Stimulated activated memory B cell treated with anti-CD40 and anti-IgM and Interleukin-4, amounts not matched to agents 10 μg/mL and 1 μg/mL and 100 μg/mL, for 72 hours (primary cell): ENCODE measurements around the gene OR10J4.
"Not testable (repeated sequence)": the region's sequence is repeated elsewhere in the genome, so short reads cannot be mapped to it uniquely, and the experiment has no call there.

Experiments
- ATAC-seq: fragments of 150-1000 bp; cut with Tn5 transposase; 2 replicates; pipeline ENCODE4 v1.10.0; 2021
- H3K27ac Mint-ChIP-seq: one replicate; pipeline ENCODE4 v1.8.0; 2022; ENCODE audit warnings: mild to moderate bottlenecking, mixed read lengths
- H3K27me3 Mint-ChIP-seq: one replicate; pipeline ENCODE4 v1.8.0; 2022; ENCODE audit warnings: mixed read lengths
- H3K36me3 Mint-ChIP-seq: one replicate; pipeline ENCODE4 v1.8.0; 2022; ENCODE audit warnings: mixed read lengths
- H3K4me1 Mint-ChIP-seq: one replicate; pipeline ENCODE4 v1.8.0; 2022; ENCODE audit warnings: mixed read lengths
- H3K4me3 Mint-ChIP-seq: one replicate; pipeline ENCODE4 v1.8.0; 2022; ENCODE audit warnings: mild to moderate bottlenecking, moderate library complexity, mixed read lengths
- H3K9me3 Mint-ChIP-seq: one replicate; pipeline ENCODE4 v1.8.0; 2022; ENCODE audit warnings: mixed read lengths

The OR10J4 gene

DNA sequence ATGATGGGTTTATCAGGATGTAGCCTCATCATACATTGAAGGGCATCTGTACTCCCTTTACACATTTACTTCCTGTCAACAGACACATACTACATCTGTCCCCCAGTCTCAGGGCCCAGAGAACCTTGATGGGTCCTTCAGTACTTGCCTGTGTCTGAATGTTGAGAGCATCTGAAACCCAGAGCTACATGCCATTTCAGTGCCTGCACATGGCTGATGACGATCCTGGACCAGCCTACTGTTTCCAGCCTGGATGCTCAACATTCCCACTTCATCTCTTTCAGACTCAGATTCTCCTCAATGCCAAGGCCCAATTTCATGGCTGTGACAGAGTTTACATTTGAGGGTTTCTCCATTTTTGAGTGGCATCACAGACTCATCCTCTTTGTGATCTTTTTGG, at the start of gene OR10J4:
TSS of gene OR10J4 (plus strand) at position 301 of the 400 bp plus-strand sequence.
- no peaks in the 10 kb centered on the region for H3K36me3 Mint-ChIP-seq
- no peak within 1 kb of the TSS for H3K27ac Mint-ChIP-seq
- H3K9me3 Mint-ChIP-seq: no peaks in the 10 kb centered on the region
- H3K4me3 Mint-ChIP-seq: no peak within 1 kb of the TSS
- H3K4me1 Mint-ChIP-seq: peaks cover 8% of the 10 kb centered on the region
- H3K27me3 Mint-ChIP-seq: peaks cover 12% of the 10 kb centered on the region
- ATAC-seq: no peak

DNA sequence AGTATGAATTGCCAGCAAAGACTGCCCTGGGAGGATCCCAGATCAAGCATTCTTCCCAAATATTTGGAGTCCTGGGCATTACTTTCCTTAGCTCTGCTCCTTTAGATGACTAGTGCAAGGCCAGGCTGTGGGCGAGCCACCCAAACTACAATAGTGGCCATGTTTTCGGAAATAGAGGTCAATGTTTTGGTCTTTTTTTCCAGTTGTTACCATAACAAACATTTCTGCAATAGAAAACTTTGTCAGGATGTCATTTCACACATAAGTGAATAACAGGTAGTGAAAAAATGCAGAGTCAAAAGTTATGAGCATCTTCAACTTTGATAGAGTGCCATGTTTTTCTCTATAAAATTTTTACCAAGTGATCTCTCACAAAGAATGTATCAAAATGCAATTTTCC, 25.2 kb upstream of the OR10J4 start:
- Mint-ChIP-seq H3K4me1 (no peaks in the 10 kb centered on the region), H3K27me3 (no peaks in the 10 kb centered on the region), H3K9me3 (peaks cover 4% of the 10 kb centered on the region), H3K27ac (no peak overlapping the region), H3K4me3 (no peak overlapping the region), H3K36me3 (no peaks in the 10 kb centered on the region)
- no peak for ATAC-seq

DNA sequence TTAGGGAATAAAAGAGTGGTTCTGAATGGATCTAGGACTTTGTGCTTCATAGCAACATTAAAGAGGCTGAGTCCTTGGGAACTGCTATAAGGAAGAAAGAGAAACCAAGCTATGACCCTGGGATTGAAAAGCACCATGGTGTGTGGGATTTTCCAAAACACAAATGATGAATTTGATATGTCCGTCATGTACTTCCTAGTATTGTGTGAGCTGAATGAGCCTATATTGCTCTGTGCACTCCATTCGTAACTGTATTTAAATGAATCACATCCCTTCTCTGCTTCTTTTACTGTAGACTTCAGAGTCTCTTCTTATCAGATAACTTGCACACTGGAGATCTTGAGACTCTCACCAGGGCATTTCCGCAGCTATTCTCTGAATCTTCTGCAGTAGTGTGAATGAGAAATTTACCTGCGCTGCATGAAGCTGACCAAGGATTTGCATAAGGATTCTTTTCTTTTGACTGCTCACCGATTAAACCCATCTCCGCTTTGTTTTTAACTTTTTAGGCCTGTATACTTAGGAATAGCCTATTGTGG, 23.1 kb upstream of the OR10J4 start:
- no peak overlapping the region for H3K27ac Mint-ChIP-seq
- H3K27me3 Mint-ChIP-seq: no peaks in the 10 kb centered on the region
- H3K4me3 Mint-ChIP-seq: no peak overlapping the region
- no peak for ATAC-seq
- no peaks in the 10 kb centered on the region for H3K36me3 Mint-ChIP-seq
- no peaks in the 10 kb centered on the region for H3K4me1 Mint-ChIP-seq
- peaks cover 6% of the 10 kb centered on the region for H3K9me3 Mint-ChIP-seq

DNA sequence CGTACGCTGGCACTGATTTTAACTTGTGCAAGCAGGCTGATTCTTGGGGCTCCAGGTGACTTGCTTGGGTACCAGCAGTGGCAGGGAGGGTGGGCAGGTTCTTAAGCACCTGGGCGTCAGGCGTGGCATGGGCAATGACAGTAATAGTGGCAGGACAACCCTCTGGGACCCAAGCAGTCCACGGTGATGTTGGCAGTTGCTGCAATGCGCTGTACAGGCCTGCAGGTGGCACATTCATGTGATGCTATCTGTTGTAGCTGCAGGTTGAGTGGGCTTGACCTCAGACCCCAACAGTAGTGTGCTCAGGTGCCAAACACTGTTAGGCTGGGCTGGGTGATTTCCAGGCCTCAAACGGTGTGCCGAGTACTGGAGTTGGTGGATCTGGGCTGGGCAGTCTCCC, 10.2 kb upstream of the OR10J4 start:
- Mint-ChIP-seq H3K27me3 (peaks cover 51% of the 10 kb centered on the region), H3K36me3 (peaks cover 7% of the 10 kb centered on the region), H3K9me3 (peaks cover 23% of the 10 kb centered on the region), H3K4me3 (no peak overlapping the region), H3K4me1 (no peaks in the 10 kb centered on the region), H3K27ac (no peak overlapping the region)
- ATAC-seq: no peak

DNA sequence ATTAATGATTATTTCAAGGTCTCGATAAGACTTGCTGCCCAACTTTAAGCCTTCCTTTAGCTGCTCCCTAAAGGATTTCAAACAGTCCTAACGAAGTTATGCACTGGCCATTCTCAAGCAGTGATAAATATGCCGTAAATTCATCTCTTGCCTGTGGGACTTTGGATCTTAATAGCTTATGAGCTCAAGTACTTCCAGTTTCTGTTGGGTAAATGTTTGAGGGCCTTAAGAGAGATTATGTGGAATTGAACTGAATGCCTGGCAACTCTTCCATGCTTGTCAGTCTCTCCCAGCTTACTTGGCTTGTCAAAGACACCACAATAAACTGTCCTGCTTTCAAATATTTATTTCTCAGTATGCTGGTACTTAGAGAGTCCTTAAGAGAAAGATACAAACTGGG, 3.5 kb upstream of the OR10J4 start:
- no peaks in the 10 kb centered on the region for H3K4me1 Mint-ChIP-seq
- H3K27ac Mint-ChIP-seq: no peak overlapping the region
- ATAC-seq: no peak
- no peaks in the 10 kb centered on the region for H3K36me3 Mint-ChIP-seq
- H3K4me3 Mint-ChIP-seq: no peak overlapping the region
- no peaks in the 10 kb centered on the region for H3K9me3 Mint-ChIP-seq
- H3K27me3 Mint-ChIP-seq: peaks cover 35% of the 10 kb centered on the region

DNA sequence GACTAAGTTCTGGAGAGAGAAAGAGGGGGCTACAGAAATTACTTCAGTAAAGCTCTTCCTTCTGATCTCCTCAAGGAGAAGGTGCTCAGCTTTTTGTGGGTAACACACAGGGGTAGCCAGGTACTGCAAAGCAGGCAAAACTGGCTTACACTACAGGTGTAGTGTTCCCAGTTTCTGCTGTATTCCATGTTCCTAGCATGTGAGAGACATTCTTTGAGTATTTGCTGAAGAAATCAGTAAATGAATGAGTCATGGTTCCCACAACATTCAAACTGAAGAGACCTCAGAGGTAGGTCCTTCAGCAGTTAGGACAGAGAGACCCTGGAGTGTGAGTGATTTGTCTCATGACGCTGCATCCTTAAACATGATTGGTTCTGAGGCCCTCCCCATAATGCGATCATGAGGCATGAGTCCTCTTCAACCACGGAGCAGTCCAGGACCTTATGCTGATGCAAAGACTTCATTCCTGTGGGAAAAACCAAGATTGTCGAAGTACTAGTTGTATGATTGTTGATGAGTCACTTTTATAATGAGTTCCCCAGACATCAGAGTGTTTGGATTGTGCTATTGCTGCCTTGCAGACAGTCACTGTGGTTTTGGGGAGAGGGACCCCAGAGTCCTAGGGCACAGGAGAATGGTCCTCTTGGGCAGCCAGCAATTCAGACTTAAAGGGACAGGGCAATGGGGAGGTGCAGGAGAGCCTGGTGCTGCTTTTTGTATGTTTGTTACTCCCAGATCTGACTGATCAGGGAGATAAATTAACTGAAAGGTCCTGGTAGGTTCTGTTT, 2.7 kb upstream of the OR10J4 start:
- no peak for ATAC-seq
- Mint-ChIP-seq H3K27me3 (peaks cover 27% of the 10 kb centered on the region), H3K4me3 (no peak overlapping the region), H3K36me3 (no peaks in the 10 kb centered on the region), H3K9me3 (no peaks in the 10 kb centered on the region), H3K4me1 (no peaks in the 10 kb centered on the region), H3K27ac (no peak overlapping the region)

DNA sequence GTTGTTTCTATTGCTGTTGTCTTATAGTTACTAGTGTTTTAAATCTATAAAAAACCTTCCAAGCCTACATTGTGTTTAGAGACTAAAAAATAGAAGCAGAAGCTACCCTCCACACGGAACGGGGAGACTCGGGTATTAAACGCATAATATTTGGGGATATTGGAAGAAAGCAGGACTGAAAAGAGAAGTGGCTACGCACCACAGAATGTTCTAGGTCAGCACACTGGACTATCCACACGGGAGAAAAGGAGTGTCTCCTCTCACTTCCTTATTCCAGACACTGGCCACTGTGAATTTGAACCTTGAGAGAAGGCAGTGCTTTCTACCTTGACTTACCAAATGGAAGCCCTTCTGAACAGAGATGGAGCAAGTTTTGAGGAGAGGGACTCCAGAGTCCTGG, 1.0 kb upstream of the OR10J4 start:
- ATAC-seq: no peak
- H3K36me3 Mint-ChIP-seq: no peaks in the 10 kb centered on the region
- H3K27ac Mint-ChIP-seq: no peak overlapping the region
- H3K4me1 Mint-ChIP-seq: peaks cover under 1% of the 10 kb centered on the region
- H3K4me3 Mint-ChIP-seq: no peak overlapping the region
- no peaks in the 10 kb centered on the region for H3K9me3 Mint-ChIP-seq
- peaks cover 12% of the 10 kb centered on the region for H3K27me3 Mint-ChIP-seq

DNA sequence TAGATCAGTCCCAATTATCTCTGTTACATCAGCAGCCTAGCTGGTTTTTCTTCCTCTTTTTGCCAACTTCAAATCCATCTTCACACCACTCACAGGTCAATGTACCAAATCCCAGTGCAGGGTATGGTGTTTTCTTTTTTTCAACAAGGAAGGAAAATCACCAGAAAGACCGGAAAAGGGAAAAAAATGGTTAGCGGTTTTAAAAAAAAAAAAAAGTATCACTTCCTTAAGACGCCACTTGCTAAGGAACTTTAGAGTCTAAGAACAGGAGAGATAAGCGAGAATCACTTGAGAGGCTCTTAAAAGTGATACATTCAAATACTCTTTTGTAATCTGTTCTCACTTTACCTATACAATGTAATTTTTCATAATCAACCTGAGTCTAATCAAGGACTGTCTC, 4.5 kb downstream of the OR10J4 start:
- H3K36me3 Mint-ChIP-seq: no peaks in the 10 kb centered on the region
- no peak for ATAC-seq
- H3K27me3 Mint-ChIP-seq: peaks cover 44% of the 10 kb centered on the region
- peaks cover 8% of the 10 kb centered on the region for H3K4me1 Mint-ChIP-seq
- H3K9me3 Mint-ChIP-seq: no peaks in the 10 kb centered on the region
- no peak overlapping the region for H3K4me3 Mint-ChIP-seq
- no peak overlapping the region for H3K27ac Mint-ChIP-seq

DNA sequence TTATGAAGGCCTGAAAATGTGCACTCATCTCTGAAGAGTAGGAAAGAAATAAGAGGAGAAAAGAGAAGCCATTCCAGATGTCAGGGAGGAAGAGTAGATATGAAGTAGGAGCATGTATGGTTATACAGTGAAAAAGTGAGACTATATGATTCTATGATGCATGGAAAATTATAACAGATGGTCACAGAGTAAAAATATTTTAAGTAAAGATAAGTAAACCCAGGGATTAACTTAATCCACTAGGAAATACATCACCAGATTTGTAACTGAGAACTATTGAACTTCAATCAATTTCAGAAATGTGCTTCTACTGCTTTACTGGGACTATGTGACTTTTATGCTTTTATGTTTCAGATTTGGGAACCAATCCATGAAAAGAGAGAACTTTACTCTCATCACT, 7.4 kb downstream of the OR10J4 start, which contains the start of gene OR10J1:
TSS of gene OR10J1 (plus strand) at position 301 of the 400 bp plus-strand sequence. CDS start at position 371, 70 bp downstream.
- Mint-ChIP-seq H3K27me3 (peaks cover 37% of the 10 kb centered on the region), H3K4me3 (no peak within 1 kb of the TSS), H3K36me3 (no peaks in the 10 kb centered on the region), H3K4me1 (peaks cover 8% of the 10 kb centered on the region), H3K27ac (no peak within 1 kb of the TSS), H3K9me3 (no peaks in the 10 kb centered on the region)
- no peak for ATAC-seq

DNA sequence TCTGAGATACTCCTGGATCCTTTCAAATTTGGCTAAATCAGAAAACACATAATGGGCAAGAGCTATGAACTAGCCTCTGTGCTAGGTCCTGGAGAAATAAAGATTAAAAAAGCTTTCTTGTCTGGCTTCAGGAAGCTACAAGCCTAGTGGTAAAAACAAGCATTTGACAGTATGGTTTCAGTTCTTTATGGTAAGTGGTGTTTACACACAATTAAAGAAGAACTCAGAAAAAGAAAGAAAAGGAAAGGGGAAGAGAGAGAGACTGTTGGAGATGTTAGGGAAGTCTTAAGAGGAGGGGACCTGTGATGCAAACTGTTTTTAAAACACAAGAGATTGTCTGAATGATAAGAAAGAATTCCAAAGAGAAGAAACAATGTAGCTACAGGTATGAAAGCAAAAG, 9.4 kb downstream of the OR10J4 start:
- Mint-ChIP-seq H3K4me1 (peaks cover 5% of the 10 kb centered on the region), H3K4me3 (no peak overlapping the region), H3K27me3 (peaks cover 41% of the 10 kb centered on the region), H3K9me3 (no peaks in the 10 kb centered on the region), H3K27ac (no peak overlapping the region), H3K36me3 (no peaks in the 10 kb centered on the region)
- no peak for ATAC-seq

DNA sequence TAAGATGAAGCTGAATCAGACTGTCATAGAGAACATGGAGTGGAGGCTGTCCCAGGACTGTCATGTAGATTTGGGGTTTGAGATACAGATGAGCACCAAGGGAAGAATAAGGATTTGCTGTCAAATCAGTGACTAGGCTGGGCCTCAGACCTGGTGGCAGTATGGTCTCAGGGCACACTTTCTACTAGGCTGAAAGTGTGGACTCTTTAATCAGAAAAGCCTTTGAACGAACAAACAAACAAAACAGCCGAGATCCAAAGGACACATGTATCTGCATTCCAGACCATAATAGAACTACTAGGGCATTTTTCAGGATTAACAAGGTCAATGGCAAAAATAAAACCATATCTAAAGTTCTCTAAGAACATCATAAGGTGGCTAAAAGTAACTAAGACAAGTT, 10.4 kb downstream of the OR10J4 start:
- Mint-ChIP-seq H3K4me3 (no peak overlapping the region), H3K27me3 (peaks cover 43% of the 10 kb centered on the region), H3K36me3 (no peaks in the 10 kb centered on the region), H3K4me1 (no peaks in the 10 kb centered on the region), H3K27ac (no peak overlapping the region), H3K9me3 (no peaks in the 10 kb centered on the region)
- no peak for ATAC-seq

DNA sequence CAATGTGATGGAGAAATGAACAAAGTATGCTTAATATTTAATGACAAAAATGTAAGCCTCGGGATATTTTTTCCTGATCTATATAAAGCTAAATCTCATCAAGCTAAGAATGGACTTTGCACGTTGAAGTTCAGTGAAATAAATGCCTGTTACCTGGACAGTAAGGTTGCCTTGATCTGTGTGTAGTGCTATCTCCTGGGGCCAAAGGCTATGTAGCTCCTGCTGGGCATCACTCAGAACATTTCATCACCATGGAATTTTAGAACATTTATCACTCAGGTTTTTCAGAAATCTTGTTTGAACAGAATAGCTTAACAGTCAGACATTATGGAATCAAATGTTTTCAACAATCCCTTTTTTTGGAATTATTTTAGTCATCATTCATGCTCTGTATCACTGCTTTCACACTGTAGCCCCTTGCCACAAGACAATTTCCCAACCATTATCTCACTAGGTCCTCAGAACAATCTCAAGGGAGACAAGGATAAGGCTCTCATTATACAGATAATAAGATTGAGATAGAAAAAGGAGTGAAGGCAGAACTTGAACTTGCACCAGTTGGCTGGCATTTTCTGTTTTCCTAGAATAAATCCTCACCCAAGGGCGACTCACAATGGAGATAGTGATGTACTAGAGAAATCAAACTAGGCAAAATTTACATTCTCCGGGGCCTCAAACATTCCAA, 11.2 kb downstream of the OR10J4 start:
- H3K27me3 Mint-ChIP-seq: peaks cover 44% of the 10 kb centered on the region
- H3K9me3 Mint-ChIP-seq: peaks cover 5% of the 10 kb centered on the region
- no peak overlapping the region for H3K27ac Mint-ChIP-seq
- ATAC-seq: no peak
- no peaks in the 10 kb centered on the region for H3K36me3 Mint-ChIP-seq
- no peaks in the 10 kb centered on the region for H3K4me1 Mint-ChIP-seq
- H3K4me3 Mint-ChIP-seq: no peak overlapping the region

DNA sequence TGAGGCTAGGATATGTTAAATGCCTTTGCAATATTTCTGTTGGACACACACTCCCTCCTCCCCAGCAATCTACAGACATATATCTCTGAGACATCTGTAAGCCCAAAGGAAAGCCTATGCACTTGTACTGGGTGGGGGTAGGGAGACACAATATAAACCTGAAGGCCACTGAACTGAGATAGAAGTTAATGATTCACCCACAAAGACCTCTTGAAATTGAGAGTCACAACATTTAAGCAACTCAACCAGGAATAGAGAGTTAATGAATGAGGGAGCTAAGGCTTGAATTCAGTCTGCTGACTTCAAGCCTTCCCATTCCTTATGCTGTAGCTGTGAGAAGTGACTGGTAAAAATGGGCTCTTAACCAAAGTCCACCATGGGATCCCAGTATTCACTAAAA, 12.5 kb downstream of the OR10J4 start:
- H3K27ac Mint-ChIP-seq: no peak overlapping the region
- H3K27me3 Mint-ChIP-seq: peaks cover 39% of the 10 kb centered on the region
- no peak overlapping the region for H3K4me3 Mint-ChIP-seq
- H3K36me3 Mint-ChIP-seq: no peaks in the 10 kb centered on the region
- H3K9me3 Mint-ChIP-seq: peaks cover 11% of the 10 kb centered on the region
- no peaks in the 10 kb centered on the region for H3K4me1 Mint-ChIP-seq
- ATAC-seq: no peak

DNA sequence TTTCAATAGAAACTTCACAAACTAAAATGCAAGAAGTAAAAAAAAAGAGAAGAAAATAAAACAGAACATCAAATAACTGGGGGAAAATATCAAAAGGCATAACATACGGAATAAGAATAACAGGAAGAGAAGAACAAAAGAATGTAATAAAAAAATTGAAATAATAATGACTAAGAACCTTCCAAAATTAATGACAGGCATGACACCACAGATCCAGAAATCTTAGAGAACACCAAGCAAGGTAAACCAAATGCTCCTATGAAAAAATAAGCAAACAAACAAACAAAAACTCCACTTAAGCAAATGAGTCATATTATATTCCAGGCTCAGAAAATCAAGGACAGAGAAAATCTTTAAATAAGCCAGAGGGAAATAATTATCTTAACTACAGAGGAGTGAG, 16.2 kb downstream of the OR10J4 start:
- Mint-ChIP-seq H3K36me3 (no peaks in the 10 kb centered on the region), H3K27ac (no peak overlapping the region), H3K9me3 (peaks cover 11% of the 10 kb centered on the region), H3K4me3 (no peak overlapping the region), H3K4me1 (no peaks in the 10 kb centered on the region), H3K27me3 (peaks cover 17% of the 10 kb centered on the region)
- no peak for ATAC-seq

DNA sequence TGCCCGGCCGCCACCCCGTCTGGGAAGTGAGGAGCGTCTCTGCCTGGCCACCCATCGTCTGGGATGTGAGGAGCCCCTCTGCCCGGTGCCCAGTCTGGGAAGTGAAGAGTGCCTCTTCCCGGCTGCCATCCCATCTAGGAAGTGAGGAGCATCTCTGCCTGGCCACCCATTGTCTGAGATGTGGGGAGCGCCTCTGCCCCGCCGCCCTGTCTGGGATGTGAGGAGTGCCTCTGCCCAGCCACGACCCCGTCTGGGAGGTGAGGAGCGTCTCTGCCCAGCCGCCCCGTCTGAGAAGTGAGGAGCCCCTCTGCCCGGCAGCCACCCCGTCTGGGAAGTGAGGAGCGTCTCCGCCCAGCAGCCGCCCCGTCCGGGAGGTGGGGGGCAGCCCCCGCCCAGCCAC, 17.6 kb downstream of the OR10J4 start:
- H3K4me1 Mint-ChIP-seq: not testable (repeated sequence)

DNA sequence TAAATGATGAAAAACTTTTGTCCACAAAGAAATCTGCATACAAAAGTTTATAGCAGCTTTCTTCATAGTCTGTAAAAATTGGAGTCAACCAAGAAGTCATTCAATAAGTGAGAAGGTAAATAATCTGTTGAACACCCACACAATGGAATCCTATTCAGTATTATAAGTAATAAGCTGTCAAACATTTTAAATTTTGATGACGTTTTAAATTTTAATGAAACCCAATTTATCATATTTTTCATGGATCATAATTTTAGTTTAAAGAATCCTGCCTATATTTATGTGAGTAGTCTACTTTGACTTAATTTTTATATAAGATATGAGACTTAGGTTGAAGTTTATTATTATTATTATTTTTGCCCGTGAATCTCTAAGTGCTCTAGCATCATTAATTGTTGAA, 27.5 kb downstream of the OR10J4 start:
- no peaks in the 10 kb centered on the region for H3K36me3 Mint-ChIP-seq
- H3K9me3 Mint-ChIP-seq: peaks cover 20% of the 10 kb centered on the region
- H3K4me3 Mint-ChIP-seq: no peak overlapping the region
- H3K4me1 Mint-ChIP-seq: no peaks in the 10 kb centered on the region
- ATAC-seq: no peak
- no peak overlapping the region for H3K27ac Mint-ChIP-seq
- no peaks in the 10 kb centered on the region for H3K27me3 Mint-ChIP-seq

More for the DNA sequence above, 17.6 kb downstream of the OR10J4 start:
- peaks cover 16% of the 10 kb centered on the region for H3K9me3 Mint-ChIP-seq
- not testable (repeated sequence) for H3K27ac Mint-ChIP-seq, H3K36me3 Mint-ChIP-seq, ATAC-seq, H3K4me3 Mint-ChIP-seq
- H3K27me3 Mint-ChIP-seq: peaks cover 17% of the 10 kb centered on the region
